RWPE2 (cell line): Measurements from ENCODE around the gene ALDH1A3.

Experiments used
- ATAC-seq: fragments of 200-7000 bp; cut with Tn5 transposase; 3 replicates; pipeline ENCODE4 v1.9.1; 2021; ENCODE audit warnings: low read depth
- DNase-seq: peaks from one replicate; pipeline ENCODE4 v3.0.0-alpha.2; 2020; ENCODE audit warnings: low spot score
- H3K27ac ChIP-seq: fragments of 450-650 bp; 2 replicates; pipeline ENCODE4 v1.5.1; 2017; ENCODE audit warnings: mild to moderate bottlenecking; ENCODE audit not compliant: poor library complexity, severe bottlenecking
- H3K27me3 ChIP-seq: fragments of 250-450 bp; sonication (Bioruptor Pico); 2 replicates; pipeline ENCODE4 v1.5.1; 2021; ENCODE audit warnings: mild to moderate bottlenecking, moderate library complexity; ENCODE audit not compliant: insufficient read depth, poor library complexity, severe bottlenecking
- H3K36me3 ChIP-seq: fragments of 250-450 bp; sonication (Bioruptor Pico); 2 replicates; pipeline ENCODE4 v1.5.1; 2020; ENCODE audit warnings: low read depth, mild to moderate bottlenecking, moderate library complexity
- H3K4me1 ChIP-seq: fragments of 250-450 bp; sonication (Bioruptor Pico); 2 replicates; pipeline ENCODE4 v1.5.1; 2021; ENCODE audit warnings: mild to moderate bottlenecking, moderate library complexity; ENCODE audit not compliant: insufficient read depth, poor library complexity, severe bottlenecking
- H3K4me3 ChIP-seq: fragments of 250-450 bp; sonication (Bioruptor Pico); 2 replicates; pipeline ENCODE4 v1.5.1; 2021; ENCODE audit warnings: mild to moderate bottlenecking, moderate library complexity; ENCODE audit not compliant: severe bottlenecking
- H3K9me3 ChIP-seq: fragments of 250-450 bp; sonication (Bioruptor Pico); 2 replicates; pipeline ENCODE4 v1.5.1; 2021; ENCODE audit warnings: mild to moderate bottlenecking, moderate library complexity; ENCODE audit not compliant: severe bottlenecking
- CTCF ChIP-seq: fragments of 450-650 bp; IDR thresholded peaks from one replicate; pipeline ENCODE4 v1.5.1; 2017; ENCODE audit warnings: mild to moderate bottlenecking, moderate library complexity; ENCODE audit not compliant: poor library complexity, severe bottlenecking

ALDH1A3 gene

GRCh38 chr15:100877551-100877950 lies 2.1 kb upstream of the ALDH1A3 start:
- no peak overlapping the region for H3K27ac ChIP-seq
- peaks cover 19% of the 10 kb centered on the region for H3K36me3 ChIP-seq
- DNase-seq (no peak), ATAC-seq (no peak)
- no peaks in the 10 kb centered on the region for H3K9me3 ChIP-seq
- H3K4me3 ChIP-seq = no peak overlapping the region
- peaks cover 20% of the 10 kb centered on the region for H3K4me1 ChIP-seq
- TF ChIP-seq CTCF = no peak
- no peaks in the 10 kb centered on the region for H3K27me3 ChIP-seq

GRCh38 chr15:100878130-100878529 lies 1.5 kb upstream of the ALDH1A3 start:
- DNase-seq (no peak), ATAC-seq (no peak)
- peak overlapping the region; percentile 96 for H3K4me3 ChIP-seq
- TF ChIP-seq CTCF = no peak
- no peaks in the 10 kb centered on the region for H3K9me3 ChIP-seq
- peaks cover 25% of the 10 kb centered on the region for H3K36me3 ChIP-seq
- H3K27me3 ChIP-seq = no peaks in the 10 kb centered on the region
- H3K4me1 ChIP-seq = peaks cover 21% of the 10 kb centered on the region
- no peak overlapping the region for H3K27ac ChIP-seq

GRCh38 chr15:100878648-100879047 lies 983 bp upstream of the ALDH1A3 start:
- H3K9me3 ChIP-seq = no peaks in the 10 kb centered on the region
- no peak for ATAC-seq
- peak overlapping the region; percentile 96 for H3K4me3 ChIP-seq
- no peak for TF ChIP-seq CTCF
- no peaks in the 10 kb centered on the region for H3K27me3 ChIP-seq
- H3K27ac ChIP-seq = peak overlapping the region; percentile 41
- no peak for DNase-seq
- H3K4me1 ChIP-seq = peaks cover 21% of the 10 kb centered on the region
- peaks cover 28% of the 10 kb centered on the region for H3K36me3 ChIP-seq

- H3K27ac ChIP-seq = peak overlapping the region; percentile 41
Observed at GRCh38 chr15:100879061-100879463, 569 bp upstream of the ALDH1A3 start.

More at GRCh38 chr15:100879061-100879463, 569 bp upstream of the ALDH1A3 start:
- peak; percentile 62 for DNase-seq
- TF ChIP-seq CTCF = no peak
- ATAC-seq = peak; percentile 4; the same call in 2 of the 3 replicates
- peak overlapping the region; percentile 96 for H3K4me3 ChIP-seq
- H3K4me1 ChIP-seq = peaks cover 21% of the 10 kb centered on the region
- peaks cover 33% of the 10 kb centered on the region for H3K36me3 ChIP-seq
- no peaks in the 10 kb centered on the region for H3K27me3 ChIP-seq
- H3K9me3 ChIP-seq = no peaks in the 10 kb centered on the region
